ENCODE measurements around the gene VANGL1.

The VANGL1 gene

DNA sequence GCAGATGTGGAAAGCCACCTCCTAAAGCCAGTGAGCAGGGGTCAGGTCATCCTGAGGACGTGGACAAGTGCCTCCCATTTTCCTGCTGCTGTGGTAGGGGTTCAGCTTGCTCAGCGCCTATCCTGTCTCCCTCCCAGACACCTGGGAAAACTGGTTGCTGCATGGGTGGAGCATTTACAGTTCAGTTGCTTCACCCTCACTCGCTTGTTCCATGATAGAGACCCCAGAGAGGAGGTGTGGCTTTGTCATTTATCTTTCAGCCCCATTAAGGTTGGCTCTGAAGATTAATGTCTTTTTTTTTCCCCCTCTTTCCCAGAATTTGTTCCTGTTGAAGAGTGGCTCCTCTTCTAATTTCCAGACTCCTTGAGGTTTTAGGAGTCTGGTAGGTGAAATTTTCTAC lies 9.2 kb downstream of the VANGL1 start:
- peaks cover 7% of the 10 kb centered on the region for H3K4me1 Mint-ChIP-seq (ENCODE audit: low read depth)
- no peak for DNase-seq
- H3K36me3 Mint-ChIP-seq (ENCODE audit: low read depth) = no peaks in the 10 kb centered on the region
- no peak overlapping the region for H3K27ac Mint-ChIP-seq
- H3K4me3 Mint-ChIP-seq = no peak overlapping the region
- H3K9me3 Mint-ChIP-seq = no peaks in the 10 kb centered on the region
- H3K27me3 Mint-ChIP-seq = peaks cover 14% of the 10 kb centered on the region

DNA sequence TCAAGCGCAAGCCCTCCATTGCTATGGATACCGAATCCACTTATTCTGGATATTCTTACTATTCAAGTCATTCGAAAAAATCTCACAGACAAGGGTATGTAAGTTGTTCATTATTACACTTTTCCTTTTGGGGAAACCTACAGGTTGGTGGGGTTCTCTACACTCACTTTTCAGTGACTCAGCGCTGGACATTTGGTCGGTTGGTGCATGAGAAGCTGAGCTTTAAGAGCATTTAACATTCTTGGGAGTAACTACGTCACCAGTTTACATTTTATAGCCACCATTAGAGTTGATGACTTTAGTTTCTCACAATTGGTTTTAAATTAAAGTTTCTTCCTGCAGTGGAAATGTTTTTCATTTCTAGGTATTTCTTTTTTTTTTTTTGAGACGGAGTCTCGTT lies 9.6 kb downstream of the VANGL1 start:
- H3K9me3 Mint-ChIP-seq = no peaks in the 10 kb centered on the region
- H3K36me3 Mint-ChIP-seq (ENCODE audit: low read depth) = no peaks in the 10 kb centered on the region
- peaks cover 8% of the 10 kb centered on the region for H3K4me1 Mint-ChIP-seq (ENCODE audit: low read depth)
- no peak overlapping the region for H3K27ac Mint-ChIP-seq
- peaks cover 11% of the 10 kb centered on the region for H3K27me3 Mint-ChIP-seq
- no peak for DNase-seq
- H3K4me3 Mint-ChIP-seq = no peak overlapping the region

DNA sequence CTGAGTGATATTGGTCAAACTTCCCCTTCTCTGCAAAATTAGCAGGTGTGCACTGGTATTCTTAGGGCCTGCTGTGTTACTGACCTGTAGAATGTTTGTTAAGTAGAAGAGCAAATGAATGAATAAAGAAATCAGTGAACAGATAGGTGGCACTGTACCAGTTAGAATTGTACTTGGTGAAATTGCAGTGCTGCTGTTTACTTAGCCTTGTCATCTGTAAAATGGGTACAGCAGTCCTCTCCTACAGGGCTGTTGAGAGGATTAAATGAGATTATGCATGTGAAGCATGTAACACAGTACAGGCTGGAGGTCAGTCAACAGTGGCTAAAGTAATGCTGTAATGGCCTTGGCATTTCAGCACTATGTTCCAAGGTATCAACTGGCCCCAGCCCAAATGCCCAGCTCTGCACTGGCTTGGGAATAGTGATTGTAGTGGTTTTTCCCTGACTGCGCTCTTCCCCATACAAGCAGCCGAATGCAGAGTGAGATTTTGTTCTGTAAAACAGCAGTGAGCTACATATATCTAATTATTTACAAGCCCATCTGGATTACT lies 10.5 kb downstream of the VANGL1 start:
- Mint-ChIP-seq H3K4me3 (no peak overlapping the region), H3K27me3 (peaks cover 11% of the 10 kb centered on the region), H3K27ac (no peak overlapping the region), H3K4me1 (ENCODE audit: low read depth) (peaks cover 8% of the 10 kb centered on the region), H3K9me3 (no peaks in the 10 kb centered on the region), H3K36me3 (ENCODE audit: low read depth) (no peaks in the 10 kb centered on the region)
- no peak for DNase-seq

DNA sequence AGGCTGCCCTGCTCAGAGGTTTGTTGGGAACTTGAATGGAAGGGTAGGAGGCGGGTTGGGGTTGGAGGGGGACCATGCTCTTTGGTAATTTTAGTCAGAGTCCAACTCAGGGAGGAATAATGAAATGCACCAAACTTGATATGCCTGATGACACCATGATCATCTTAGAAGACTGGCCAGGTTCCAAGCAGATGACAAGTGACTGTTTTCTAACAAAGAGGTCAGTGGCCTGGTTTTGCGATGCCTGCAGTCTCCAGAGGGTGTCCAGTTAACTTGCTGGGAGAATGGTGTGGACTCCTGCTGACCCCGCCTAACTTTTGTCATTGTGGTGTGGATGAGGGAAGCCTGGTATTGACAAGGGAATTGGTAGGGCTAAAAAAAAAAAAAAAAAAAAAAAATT lies 12.4 kb downstream of the VANGL1 start:
- no peaks in the 10 kb centered on the region for H3K36me3 Mint-ChIP-seq (ENCODE audit: low read depth)
- no peak overlapping the region for H3K4me3 Mint-ChIP-seq
- H3K9me3 Mint-ChIP-seq = no peaks in the 10 kb centered on the region
- peaks cover 11% of the 10 kb centered on the region for H3K27me3 Mint-ChIP-seq
- peaks cover 8% of the 10 kb centered on the region for H3K4me1 Mint-ChIP-seq (ENCODE audit: low read depth)
- H3K27ac Mint-ChIP-seq = no peak overlapping the region
- no peak for DNase-seq

DNA sequence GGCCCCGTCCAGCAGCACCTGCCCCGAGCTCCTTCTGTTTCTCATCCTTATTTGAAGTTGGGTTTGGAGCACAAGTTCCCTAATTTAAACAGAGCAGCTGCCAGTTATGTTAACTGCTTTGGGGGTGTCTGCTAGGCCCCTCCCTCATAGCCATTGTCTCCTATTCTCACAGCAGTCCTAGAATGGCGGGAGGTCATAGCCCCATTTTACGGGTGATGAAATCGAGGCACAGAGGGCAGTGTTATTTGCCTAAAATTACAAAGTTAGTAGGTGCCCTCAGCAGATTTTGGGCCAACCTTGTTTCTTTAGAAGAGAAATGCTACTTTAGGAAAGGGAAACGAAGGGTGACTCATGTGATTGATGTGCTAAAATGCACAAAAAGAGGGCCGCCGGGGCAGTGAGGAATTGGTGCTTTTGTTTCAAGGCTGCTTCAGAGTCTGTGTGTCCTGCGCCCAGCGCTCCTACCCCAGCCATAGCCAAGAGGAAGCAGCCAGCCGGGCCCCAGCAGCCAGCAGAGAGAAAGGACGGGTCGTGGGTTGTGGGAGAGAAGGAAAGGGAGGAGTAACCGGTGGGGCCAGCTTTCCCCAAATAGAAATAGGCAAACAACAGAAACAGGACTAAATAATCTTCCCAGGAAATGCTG lies 13.0 kb downstream of the VANGL1 start:
- Mint-ChIP-seq H3K9me3 (no peaks in the 10 kb centered on the region), H3K4me3 (no peak overlapping the region), H3K27ac (no peak overlapping the region), H3K27me3 (peaks cover 8% of the 10 kb centered on the region), H3K36me3 (ENCODE audit: low read depth) (no peaks in the 10 kb centered on the region), H3K4me1 (ENCODE audit: low read depth) (peaks cover 8% of the 10 kb centered on the region)
- no peak for DNase-seq

DNA sequence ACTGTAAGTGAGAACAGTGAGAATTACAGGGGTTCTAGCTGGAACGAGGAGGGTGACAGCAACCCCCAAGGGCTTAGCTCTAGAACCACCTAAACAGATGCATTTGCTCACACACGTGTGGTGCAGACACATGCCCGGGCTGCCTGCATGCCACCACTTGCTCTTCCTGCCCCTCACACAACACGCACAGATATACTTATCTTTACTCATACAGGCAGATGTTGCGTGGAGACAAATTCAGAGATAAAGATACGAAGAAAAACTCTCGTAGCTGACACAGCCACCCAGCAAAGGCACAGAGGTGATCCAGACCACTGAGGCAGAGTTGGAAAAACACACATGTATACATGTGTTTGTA lies 13.5 kb downstream of the VANGL1 start:
- Mint-ChIP-seq H3K4me3 (no peak overlapping the region), H3K27me3 (peaks cover 6% of the 10 kb centered on the region), H3K27ac (no peak overlapping the region)

DNA sequence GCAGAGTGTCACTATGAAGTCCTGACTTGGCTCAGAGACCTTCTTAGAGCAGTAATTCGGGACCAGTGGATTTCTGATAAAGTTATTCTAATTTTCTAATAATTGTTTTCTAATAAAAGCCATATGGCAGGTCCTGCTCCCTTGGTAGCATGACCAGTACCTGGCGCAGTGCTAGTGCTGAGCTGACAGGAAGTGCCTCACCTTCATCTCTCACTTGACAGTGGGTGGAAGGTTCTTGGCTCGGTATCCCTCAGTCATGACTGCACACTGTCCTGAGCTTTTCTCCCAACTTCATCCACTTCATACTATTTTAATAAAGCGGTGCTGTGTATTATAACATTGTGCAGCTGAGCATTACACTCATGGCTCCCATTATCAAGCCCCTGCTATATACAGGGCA lies 14.1 kb downstream of the VANGL1 start:
- Mint-ChIP-seq H3K27me3 (peaks cover 5% of the 10 kb centered on the region), H3K36me3 (ENCODE audit: low read depth) (no peaks in the 10 kb centered on the region), H3K27ac (no peak overlapping the region)

More for the DNA sequence above, 13.5 kb downstream of the VANGL1 start:
- no peaks in the 10 kb centered on the region for H3K9me3 Mint-ChIP-seq
- H3K36me3 Mint-ChIP-seq (ENCODE audit: low read depth) = no peaks in the 10 kb centered on the region
- no peak for DNase-seq
- peaks cover 8% of the 10 kb centered on the region for H3K4me1 Mint-ChIP-seq (ENCODE audit: low read depth)

DNA sequence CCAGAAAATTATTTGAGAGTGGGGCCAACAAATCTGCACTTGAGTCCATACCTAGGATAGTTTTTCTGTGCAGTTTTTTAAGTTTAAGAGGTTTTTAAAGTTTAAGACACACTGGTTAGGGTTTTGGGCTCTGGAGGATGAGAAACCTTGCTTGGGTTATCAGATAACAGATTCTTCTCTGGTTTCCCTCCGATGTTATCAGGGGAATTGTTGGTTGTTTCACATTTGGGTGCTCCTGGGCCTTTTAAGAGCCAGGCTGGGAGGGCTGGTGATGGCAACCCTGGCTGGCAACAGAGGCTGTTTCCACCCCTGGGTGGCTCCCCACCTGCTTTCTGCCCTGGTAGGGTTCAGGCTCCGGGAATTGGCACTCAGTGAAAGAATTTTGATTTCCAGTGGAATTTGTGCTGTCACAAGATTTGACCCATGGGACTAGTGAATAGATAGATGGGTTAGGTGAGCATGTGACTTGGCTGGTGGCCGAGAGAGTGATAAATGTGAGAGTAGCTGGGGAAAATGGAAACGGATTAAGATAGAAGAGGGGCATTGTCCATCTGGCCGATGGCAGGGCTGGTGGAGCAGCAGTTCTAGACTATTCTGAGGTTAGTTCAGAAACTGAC lies 14.8 kb downstream of the VANGL1 start:
- Mint-ChIP-seq H3K4me1 (ENCODE audit: low read depth) (peaks cover 8% of the 10 kb centered on the region), H3K27ac (no peak overlapping the region), H3K9me3 (no peaks in the 10 kb centered on the region), H3K36me3 (ENCODE audit: low read depth) (no peaks in the 10 kb centered on the region), H3K27me3 (no peaks in the 10 kb centered on the region), H3K4me3 (no peak overlapping the region)
- DNase-seq = no peak

More for the DNA sequence above, 14.1 kb downstream of the VANGL1 start:
- Mint-ChIP-seq H3K9me3 (no peaks in the 10 kb centered on the region), H3K4me1 (ENCODE audit: low read depth) (peaks cover 8% of the 10 kb centered on the region), H3K4me3 (no peak overlapping the region)
- DNase-seq = no peak

DNA sequence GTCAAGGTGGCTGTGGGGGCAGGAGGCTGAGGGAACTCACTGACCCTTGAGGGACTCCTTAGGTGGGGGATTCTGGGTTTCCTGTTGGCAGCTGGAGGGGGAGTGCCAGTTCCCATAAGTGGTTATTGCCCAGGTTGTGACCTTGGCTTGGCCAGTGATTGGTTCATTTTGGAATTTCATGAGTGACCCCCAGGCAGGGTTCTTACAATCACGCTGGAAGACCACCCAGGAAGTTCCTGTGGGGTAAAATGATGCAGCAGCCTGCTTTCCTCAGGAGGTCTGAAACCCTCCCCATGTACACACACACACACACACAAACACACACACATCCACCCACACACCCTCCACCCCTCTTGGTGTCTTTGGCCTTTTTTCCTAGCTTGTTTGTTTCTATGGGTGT lies 16.9 kb downstream of the VANGL1 start:
- no peaks in the 10 kb centered on the region for H3K27me3 Mint-ChIP-seq
- H3K27ac Mint-ChIP-seq = no peak overlapping the region
- no peaks in the 10 kb centered on the region for H3K9me3 Mint-ChIP-seq
- no peak for DNase-seq
- H3K4me3 Mint-ChIP-seq = no peak overlapping the region
- H3K36me3 Mint-ChIP-seq (ENCODE audit: low read depth) = no peaks in the 10 kb centered on the region
- H3K4me1 Mint-ChIP-seq (ENCODE audit: low read depth) = peaks cover 8% of the 10 kb centered on the region

DNA sequence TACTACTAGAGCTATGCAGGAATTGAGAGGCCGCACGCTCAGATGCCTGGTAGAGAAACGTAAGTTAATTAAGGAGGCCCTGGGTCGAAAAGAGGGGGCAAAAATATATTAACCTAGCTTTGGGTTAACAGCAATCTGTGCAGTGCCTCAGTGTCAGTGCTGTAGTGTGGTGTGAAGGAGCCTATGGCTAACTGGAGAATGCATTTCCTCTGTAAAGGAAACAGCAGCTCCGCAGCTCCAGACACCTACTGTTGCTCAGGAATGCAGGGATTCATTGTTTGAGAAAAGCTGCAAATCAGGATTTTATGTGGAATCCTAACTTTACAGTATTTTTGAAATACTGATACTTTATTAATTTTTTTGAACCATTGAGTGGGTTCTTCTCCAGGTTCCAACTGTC lies 18.4 kb downstream of the VANGL1 start:
- Mint-ChIP-seq H3K36me3 (ENCODE audit: low read depth) (peaks cover 3% of the 10 kb centered on the region), H3K4me3 (no peak overlapping the region), H3K4me1 (ENCODE audit: low read depth) (peaks cover 4% of the 10 kb centered on the region), H3K27me3 (no peaks in the 10 kb centered on the region), H3K9me3 (no peaks in the 10 kb centered on the region), H3K27ac (no peak overlapping the region)
- no peak for DNase-seq

DNA sequence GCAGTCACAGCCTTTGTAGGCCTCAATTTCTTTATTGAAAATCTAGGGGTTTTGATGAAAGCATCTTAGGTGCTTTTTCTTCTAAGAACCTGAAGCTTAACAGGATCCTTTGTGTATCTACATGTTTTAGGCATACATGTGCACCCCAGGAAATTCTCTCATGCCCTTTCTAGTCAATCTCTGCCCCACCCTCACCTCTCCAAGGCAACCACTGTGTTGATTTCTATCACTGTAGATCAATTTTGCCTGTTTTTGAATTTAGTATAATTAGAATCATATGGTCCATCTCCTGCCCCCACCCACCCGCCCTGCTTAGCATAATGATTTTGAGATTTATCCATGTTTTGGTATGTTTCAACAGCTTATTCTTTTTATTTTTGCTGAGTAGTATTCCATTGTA lies 19.4 kb downstream of the VANGL1 start:
- Mint-ChIP-seq H3K27ac (no peak overlapping the region), H3K27me3 (no peaks in the 10 kb centered on the region), H3K4me3 (no peak overlapping the region), H3K4me1 (ENCODE audit: low read depth) (no peaks in the 10 kb centered on the region), H3K36me3 (ENCODE audit: low read depth) (peaks cover 3% of the 10 kb centered on the region), H3K9me3 (no peaks in the 10 kb centered on the region)
- no peak for DNase-seq

DNA sequence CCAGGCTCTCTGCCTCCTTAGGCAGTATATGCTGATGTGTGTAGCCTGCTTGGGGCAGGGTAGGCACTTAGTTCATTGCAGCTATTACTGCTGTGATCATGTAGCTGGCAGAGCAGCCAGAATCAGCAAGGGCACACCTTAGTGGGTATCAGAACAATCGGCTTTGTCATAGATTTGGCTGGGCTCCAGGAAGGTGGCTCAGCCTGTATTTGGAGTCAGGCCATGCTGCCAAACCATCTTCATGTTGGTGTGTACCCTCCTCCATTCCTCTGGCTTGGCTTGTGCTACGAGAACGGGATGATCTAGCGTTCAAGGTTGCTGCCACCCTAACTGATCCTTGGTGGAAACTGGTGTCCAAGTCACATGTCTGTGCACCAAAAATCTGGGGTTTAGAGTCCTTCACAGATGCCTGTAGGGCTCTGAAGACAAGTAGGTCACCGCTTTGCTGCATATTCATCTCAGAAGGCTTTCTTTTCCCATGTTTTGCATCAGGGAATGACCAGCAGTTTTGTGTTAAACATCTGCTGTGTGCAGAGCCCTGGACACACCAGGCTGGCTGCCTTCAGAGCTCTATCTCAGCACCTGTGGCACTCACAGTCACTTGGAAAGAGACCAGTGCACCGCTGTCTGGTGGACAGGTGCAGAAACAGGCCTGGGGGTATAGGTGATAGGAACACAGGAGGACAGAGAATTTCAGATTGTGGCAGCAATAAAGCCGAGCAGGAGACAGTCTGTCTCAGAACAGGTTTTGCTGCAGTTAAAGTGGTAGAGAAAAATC lies 23.7 kb downstream of the VANGL1 start:
- H3K27me3 Mint-ChIP-seq = no peaks in the 10 kb centered on the region
- no peak for DNase-seq
- peaks cover 6% of the 10 kb centered on the region for H3K4me1 Mint-ChIP-seq (ENCODE audit: low read depth)
- no peak overlapping the region for H3K4me3 Mint-ChIP-seq
- no peaks in the 10 kb centered on the region for H3K9me3 Mint-ChIP-seq
- peaks cover 3% of the 10 kb centered on the region for H3K36me3 Mint-ChIP-seq (ENCODE audit: low read depth)
- no peak overlapping the region for H3K27ac Mint-ChIP-seq

DNA sequence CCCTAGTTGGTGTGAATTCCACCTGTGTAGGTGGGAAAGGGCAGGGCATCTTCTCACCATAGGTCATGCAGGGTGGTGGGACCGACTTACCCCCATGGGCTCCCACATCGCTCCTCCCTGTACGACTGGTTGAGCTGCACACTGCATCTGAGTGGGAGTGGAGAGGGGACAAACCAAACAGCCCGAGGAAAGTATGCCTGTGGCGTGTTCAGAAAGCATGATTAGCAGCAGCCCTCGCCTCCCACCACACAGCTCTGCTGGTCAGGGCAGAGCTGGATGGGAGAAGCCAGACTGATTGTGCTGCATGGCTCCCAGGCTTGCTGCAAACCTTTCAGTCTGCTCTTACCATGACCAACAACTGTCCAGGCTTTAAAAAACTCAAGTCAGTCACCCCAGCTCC lies 24.4 kb downstream of the VANGL1 start:
- DNase-seq = no peak
- Mint-ChIP-seq H3K27ac (no peak overlapping the region), H3K36me3 (ENCODE audit: low read depth) (peaks cover 3% of the 10 kb centered on the region), H3K27me3 (no peaks in the 10 kb centered on the region), H3K9me3 (no peaks in the 10 kb centered on the region), H3K4me3 (no peak overlapping the region), H3K4me1 (ENCODE audit: low read depth) (peaks cover 6% of the 10 kb centered on the region)

DNA sequence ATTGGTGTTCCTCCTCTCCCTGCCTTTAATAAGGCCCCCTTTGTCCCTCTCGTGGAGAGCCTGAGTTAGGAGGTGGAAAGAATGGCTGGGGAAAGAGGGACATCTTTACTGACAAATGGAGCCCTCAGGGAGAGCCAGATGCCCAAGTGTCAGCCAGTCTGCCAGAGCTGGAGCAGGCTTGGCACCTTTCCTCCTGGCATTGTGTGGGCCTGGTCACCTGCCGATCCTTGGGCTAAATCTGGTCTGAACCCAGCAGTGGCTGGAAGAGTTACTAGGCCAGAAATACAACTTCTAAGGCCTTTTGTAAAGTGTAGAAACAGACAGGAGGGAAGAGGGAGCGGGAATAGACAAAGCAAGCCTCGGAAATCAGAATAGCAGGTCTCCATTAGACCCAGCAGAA lies 24.9 kb downstream of the VANGL1 start:
- no peak for DNase-seq
- H3K4me3 Mint-ChIP-seq = no peak overlapping the region
- no peak overlapping the region for H3K27ac Mint-ChIP-seq
- peaks cover 3% of the 10 kb centered on the region for H3K36me3 Mint-ChIP-seq (ENCODE audit: low read depth)
- H3K9me3 Mint-ChIP-seq = no peaks in the 10 kb centered on the region
- H3K27me3 Mint-ChIP-seq = no peaks in the 10 kb centered on the region
- H3K4me1 Mint-ChIP-seq (ENCODE audit: low read depth) = peaks cover 6% of the 10 kb centered on the region

DNA sequence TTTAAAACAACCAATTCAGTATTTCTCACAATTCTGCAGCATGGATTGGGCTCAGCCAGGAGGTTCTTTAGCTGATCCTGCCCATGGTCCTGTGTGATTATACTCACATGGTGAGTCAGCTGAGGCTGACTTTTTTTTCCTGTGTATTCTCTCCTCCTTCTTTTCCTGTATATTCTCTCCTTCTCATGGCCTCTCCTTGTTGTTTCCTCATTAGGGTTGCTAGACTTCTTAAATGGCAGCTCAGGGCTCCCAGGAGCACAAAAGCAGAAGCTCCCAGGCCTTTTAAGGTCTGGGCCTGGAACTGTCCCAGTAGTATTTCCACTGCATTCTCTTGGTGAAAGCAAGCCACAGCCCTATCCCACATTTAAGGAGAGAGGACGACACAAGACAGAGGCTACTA lies 26.8 kb downstream of the VANGL1 start:
- H3K36me3 Mint-ChIP-seq (ENCODE audit: low read depth) = peaks cover 3% of the 10 kb centered on the region
- H3K27ac Mint-ChIP-seq = no peak overlapping the region
- H3K27me3 Mint-ChIP-seq = no peaks in the 10 kb centered on the region
- no peak for DNase-seq
- H3K4me1 Mint-ChIP-seq (ENCODE audit: low read depth) = peaks cover 6% of the 10 kb centered on the region
- H3K4me3 Mint-ChIP-seq = no peak overlapping the region
- no peaks in the 10 kb centered on the region for H3K9me3 Mint-ChIP-seq
